H9 (cell line): ENCODE results near the gene CENPB. TPM values are rescaled to one million over a fixed set of nuclear protein-coding genes. Genes with fewer than 3 reads are reported as not detected.

Experiments used
- DNase-seq: peaks from one replicate; pipeline ENCODE4 v3.0.0-alpha.2; 2017
- H2AFZ ChIP-seq: one replicate; pipeline ENCODE4 v1.6.1; 2013; ENCODE audit warnings: mild to moderate bottlenecking, low read length, control low read depth, moderate library complexity
- H2AK5ac ChIP-seq: 2 replicates; pipeline ENCODE4 v1.6.1; 2013; ENCODE audit warnings: low read length, control low read depth, mixed read lengths; ENCODE audit not compliant: insufficient read length
- H2BK120ac ChIP-seq: one replicate; pipeline ENCODE4 v1.6.1; 2013; ENCODE audit warnings: low read depth, mild to moderate bottlenecking, low read length, control low read depth, inconsistent platforms; ENCODE audit not compliant: poor library complexity, severe bottlenecking
- H2BK12ac ChIP-seq: 2 replicates; pipeline ENCODE4 v1.6.1; 2013; ENCODE audit warnings: low read length, control low read depth, mixed read lengths, low read depth; ENCODE audit not compliant: insufficient read length
- H2BK15ac ChIP-seq: 2 replicates; pipeline ENCODE4 v1.6.1; 2013; ENCODE audit warnings: low read depth, low read length, control low read depth
- H2BK20ac ChIP-seq: one replicate; pipeline ENCODE4 v1.6.1; 2013; ENCODE audit warnings: low read depth, mild to moderate bottlenecking, low read length, control low read depth, inconsistent platforms; ENCODE audit not compliant: poor library complexity, severe bottlenecking
- H2BK5ac ChIP-seq: 2 replicates; pipeline ENCODE4 v1.6.1; 2013; ENCODE audit warnings: low read length, control low read depth, mixed read lengths; ENCODE audit not compliant: insufficient read length
- H3K14ac ChIP-seq: 2 replicates; pipeline ENCODE4 v1.6.1; 2013; ENCODE audit warnings: low read length, control low read depth; ENCODE audit not compliant: insufficient read depth
- H3K18ac ChIP-seq: 2 replicates; pipeline ENCODE4 v1.6.1; 2013; ENCODE audit warnings: low read depth, mild to moderate bottlenecking, mixed read lengths, low read length, control low read depth; ENCODE audit not compliant: insufficient read length
- H3K23ac ChIP-seq: 2 replicates; pipeline ENCODE4 v1.6.1; 2013; ENCODE audit warnings: low read length, control low read depth, mixed read lengths, low read depth; ENCODE audit not compliant: insufficient read length
- H3K23me2 ChIP-seq: 2 replicates; pipeline ENCODE4 v1.6.1; 2013; ENCODE audit warnings: low read depth, mild to moderate bottlenecking, mixed read lengths, low read length, control low read depth; ENCODE audit not compliant: insufficient read length, poor library complexity, severe bottlenecking
- H3K27ac ChIP-seq: 2 replicates; pipeline ENCODE4 v1.5.1; 2013; ENCODE audit warnings: low read length, control low read depth, mixed read lengths, low read depth; ENCODE audit not compliant: insufficient read length
- H3K27me3 ChIP-seq: 2 replicates; pipeline ENCODE4 v1.6.1; 2013; ENCODE audit warnings: low read length, control low read depth, inconsistent platforms; ENCODE audit not compliant: insufficient read depth
- H3K4ac ChIP-seq: 2 replicates; pipeline ENCODE4 v1.6.1; 2013; ENCODE audit warnings: low read depth, mild to moderate bottlenecking, control low read depth, inconsistent platforms, low read length, moderate library complexity
- H3K4me1 ChIP-seq: 2 replicates; pipeline ENCODE4 v1.6.1; 2013; ENCODE audit warnings: low read length, control low read depth, inconsistent platforms; ENCODE audit not compliant: insufficient read depth
- H3K4me2 ChIP-seq: 2 replicates; pipeline ENCODE4 v1.6.1; 2013; ENCODE audit warnings: low read length, control low read depth, mixed read lengths; ENCODE audit not compliant: insufficient read length, insufficient read depth
- H3K56ac ChIP-seq: 2 replicates; pipeline ENCODE4 v1.6.1; 2013; ENCODE audit warnings: low read depth, mild to moderate bottlenecking, mixed read lengths, low read length, control low read depth; ENCODE audit not compliant: insufficient read length
- H3K79me1 ChIP-seq: 2 replicates; pipeline ENCODE4 v1.6.1; 2013; ENCODE audit warnings: low read depth, mild to moderate bottlenecking, moderate library complexity, low read length, control low read depth, inconsistent platforms; ENCODE audit not compliant: insufficient read depth, poor library complexity, severe bottlenecking
- H3K79me2 ChIP-seq: 2 replicates; pipeline ENCODE4 v1.6.1; 2013; ENCODE audit warnings: low read length, control low read depth, inconsistent platforms; ENCODE audit not compliant: insufficient read depth
- H3K9ac ChIP-seq: 2 replicates; pipeline ENCODE4 v1.6.1; 2013; ENCODE audit warnings: low read length, control low read depth, mixed read lengths; ENCODE audit not compliant: insufficient read length; ENCODE audit errors: extremely low read depth
- H3K9me3 ChIP-seq: one replicate; pipeline ENCODE4 v1.6.1; 2013; ENCODE audit warnings: low read depth, low read length, inconsistent platforms; ENCODE audit not compliant: control insufficient read depth
- H3T11ph ChIP-seq: one replicate; pipeline ENCODE4 v1.6.1; 2013; ENCODE audit warnings: mild to moderate bottlenecking, low read length, control low read depth, inconsistent platforms
- H4K20me1 ChIP-seq: one replicate; pipeline ENCODE4 v1.6.1; 2013; ENCODE audit not compliant: control insufficient read depth, insufficient read length, insufficient read depth
- H4K5ac ChIP-seq: 2 replicates; pipeline ENCODE4 v1.6.1; 2013; ENCODE audit warnings: low read depth, mild to moderate bottlenecking, mixed read lengths, low read length, control low read depth; ENCODE audit not compliant: insufficient read length
- H4K8ac ChIP-seq: replicated peaks from 2 replicates; pipeline ENCODE4 v1.6.1; 2013; ENCODE audit warnings: low read length, control low read depth, mixed read lengths, low read depth; ENCODE audit not compliant: insufficient read length
- H4K91ac ChIP-seq: 2 replicates; pipeline ENCODE4 v1.6.1; 2013; ENCODE audit warnings: low read depth, mild to moderate bottlenecking, moderate library complexity, mixed read lengths, low read length, control low read depth; ENCODE audit not compliant: insufficient read length
- H3K27ac Mint-ChIP-seq, 3 experiments: 2 replicates in 2 of 3; 3 replicates in 1 of 3; pipeline ENCODE4 v1.8.0; 2020 to 2021; ENCODE audit warnings: mixed read lengths in 3 of 3, mild to moderate bottlenecking in 1 of 3, moderate library complexity in 1 of 3
- H3K27me3 Mint-ChIP-seq: 2 replicates; pipeline ENCODE4 v1.8.0; 2021; ENCODE audit warnings: low read depth, mild to moderate bottlenecking, moderate library complexity, mixed read lengths
- H3K36me3 Mint-ChIP-seq, 3 experiments: 2 replicates in 2 of 3; 3 replicates in 1 of 3; pipeline ENCODE4 v1.8.0; 2020 to 2021; ENCODE audit warnings: low read depth in 3 of 3, mixed read lengths in 3 of 3; ENCODE audit not compliant: insufficient read depth in 1 of 3
- H3K4me1 Mint-ChIP-seq, 2 experiments: 2 replicates each; pipeline ENCODE4 v1.8.0; 2020; ENCODE audit warnings: mixed read lengths in 2 of 2
- H3K4me3 Mint-ChIP-seq, 2 experiments: 2 replicates in 1 of 2; 3 replicates in 1 of 2; pipeline ENCODE4 v1.8.0; 2020 to 2021; ENCODE audit warnings: mild to moderate bottlenecking in 2 of 2, mixed read lengths in 2 of 2, moderate library complexity in 1 of 2
- H3K9me3 Mint-ChIP-seq, 2 experiments: 2 replicates in 1 of 2; 3 replicates in 1 of 2; pipeline ENCODE4 v1.8.0; 2020; ENCODE audit warnings: mild to moderate bottlenecking in 2 of 2, mixed read lengths in 2 of 2, moderate library complexity in 1 of 2
- CTCF ChIP-seq: fragments of 200-600 bp; sonication (generic); conservative IDR thresholded peaks from 3 replicates; pipeline ENCODE4 v1.8.0; 2021; ENCODE audit warnings: antibody characterized with exemption, mild to moderate bottlenecking
- WGBS: extraction: QIAGEN DNeasy Blood & Tissue Kit; methylation state at CpG from one replicate; pipeline ENCODE4 v1.1.7; 2013; ENCODE audit warnings: missing lambda C conversion rate, low lambda C conversion rate, mixed read lengths; ENCODE audit not compliant: insufficient read length; ENCODE audit errors: extremely low coverage; 5-methylcytosine and 5-hydroxymethylcytosine counted together
- total RNA-seq: library from RNA; stranded (reverse); gene quantifications from 2 replicates; pipeline ENCODE4 v1.2.1, GENCODE V29; 2021

Gene CENPB
- total RNA-seq, 1 experiment from 2014 or later, result 63.1 TPM

DNA sequence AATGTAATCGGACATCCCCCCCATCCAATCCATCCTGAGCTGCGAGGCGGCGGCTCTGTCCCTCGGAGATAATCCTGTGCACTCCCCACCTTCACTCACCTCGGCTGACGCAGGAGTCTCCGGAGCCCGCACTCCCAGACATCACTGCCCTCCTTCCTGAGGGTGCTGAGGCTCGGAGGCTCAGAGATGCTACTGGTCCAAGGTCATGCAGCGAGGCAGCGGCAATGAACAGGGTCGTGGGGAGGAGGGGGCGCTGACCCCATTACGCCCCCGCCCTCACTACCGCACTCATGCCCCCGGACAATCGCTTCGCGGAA is 19.5 kb downstream of the CENPB start:
- Mint-ChIP-seq H3K36me3 (peaks cover under 1 to 4% (median 3%) of the 10 kb centered on the region in 3 experiments; a peak in 4 of 7 replicates), H3K9me3 (no peaks in the 10 kb centered on the region; a peak in 1 of 5 replicates), H3K4me3 (peak overlapping the region; percentile 91 to 97), H3K27me3 (peaks cover 19% of the 10 kb centered on the region), H3K27ac (0 out of 7 replicates have a peak overlapping the region, but pooled peaks of 1 of the 3 experiments have one; percentile 28), H3K4me1 (peaks cover 16 to 18% of the 10 kb centered on the region in 2 experiments)
- no peaks in the 10 kb centered on the region for H3K79me1 ChIP-seq
- H3K18ac ChIP-seq, result no peak overlapping the region
- H3K4ac ChIP-seq, result no peak overlapping the region
- H3T11ph ChIP-seq, result no peak overlapping the region
- no peak overlapping the region for H2BK20ac ChIP-seq
- no peaks in the 10 kb centered on the region for H4K20me1 ChIP-seq
- H3K4me1 ChIP-seq, result no peaks in the 10 kb centered on the region
- WGBS, result no CpG with 5 or more reads among the region's 21 CpGs
- peak overlapping the region; percentile 33; the same call in 1 of the 2 replicates for H3K14ac ChIP-seq
- no peak overlapping the region for H3K56ac ChIP-seq
- no peak overlapping the region for H4K5ac ChIP-seq
- H3K23ac ChIP-seq, result no peak overlapping the region
- H3K23me2 ChIP-seq, result peaks cover 20% of the 10 kb centered on the region
- no peak overlapping the region for H3K27ac ChIP-seq
- no peak overlapping the region for H4K91ac ChIP-seq
- no peak for TF ChIP-seq CTCF
- no peak overlapping the region for H2BK5ac ChIP-seq
- no peak overlapping the region for H4K8ac ChIP-seq
- H3K9ac ChIP-seq, result peak overlapping the region; percentile 65
- H2AK5ac ChIP-seq, result no peak overlapping the region
- H2AFZ ChIP-seq, result no peak overlapping the region
- H3K9me3 ChIP-seq, result no peaks in the 10 kb centered on the region
- DNase-seq, result no peak
- no peak overlapping the region for H2BK120ac ChIP-seq
- H2BK15ac ChIP-seq, result no peak overlapping the region
- no peaks in the 10 kb centered on the region for H3K79me2 ChIP-seq
- H3K27me3 ChIP-seq, result no peaks in the 10 kb centered on the region
- H3K4me2 ChIP-seq, result peak overlapping the region; percentile 85
- H2BK12ac ChIP-seq, result no peak overlapping the region
